ENCODE results near the gene INO80E. TPM values are rescaled to one million over a fixed set of nuclear protein-coding genes. Genes with fewer than 3 reads are reported as not detected.

The INO80E gene
- total and polyA plus RNA-seq, 2 of the 8 experiments (the other 6 are each of a cell fraction or from before 2014, with no cell fraction given), result 43.0 to 91.2 TPM

DNA sequence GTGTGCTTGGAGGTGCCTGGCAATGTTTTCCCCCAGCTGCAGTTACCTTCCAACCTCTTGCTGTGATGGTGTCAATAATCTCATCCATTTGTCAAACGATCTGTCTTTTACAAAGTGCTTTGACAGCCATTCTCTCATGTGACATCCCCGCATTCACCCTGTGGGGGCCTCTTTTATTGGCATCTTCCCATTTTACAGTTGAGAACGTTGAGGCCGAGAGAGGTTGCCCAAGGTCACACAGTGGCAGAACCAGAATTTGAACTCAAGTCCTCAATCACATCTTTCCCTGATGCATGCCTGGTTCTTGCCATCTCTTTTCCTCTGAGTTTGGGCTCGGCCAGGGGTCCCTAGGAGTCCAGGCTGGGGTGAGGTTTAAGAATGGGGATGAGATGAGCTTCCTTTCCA lies 20.9 kb upstream of the INO80E start:
- H2BK20ac ChIP-seq (ENCODE audit: low read length), result no peak overlapping the region
- peaks cover 7% of the 10 kb centered on the region; the same call in 1 of the 2 replicates for H3K23me2 ChIP-seq (ENCODE audit: low read depth, low read length)
- DNase-seq (ENCODE audit: low read depth in 1 of 2, low spot score in 2 of 2), result no peak
- H3K27ac ChIP-seq (ENCODE audit: low read depth, low read length), result no peak overlapping the region
- peaks cover 2 to 10% (median 9%) of the 10 kb centered on the region in 4 experiments for H3K27me3 ChIP-seq (replicated peaks in 1 of 4; ENCODE audit: control insufficient read depth in 3 of 4, extremely low read depth in 1 of 4, insufficient read depth in 3 of 4, low read length in 3 of 4)
- WGBS, 2 experiments (ENCODE audit: extremely low coverage in 1 of 2, insufficient coverage in 1 of 2, insufficient read length in 1 of 2, insufficient replicate concordance in 2 of 2, low coverage in 1 of 2, low lambda C conversion rate in 2 of 2, missing lambda C conversion rate in 1 of 2), result 80% methylated on average over 5 of the region's 5 CpGs; no CpG with 5 or more reads in 1 of the 2 experiments
- H2AK5ac ChIP-seq (ENCODE audit: low read depth, low read length), result no peak overlapping the region
- POLR2A ChIA-PET (ENCODE audit: partially characterized antibody), result interaction anchor here (0.8 to 2.7 kb wide), 7 partner anchors 18 to 56 kb away, joined by 3 to 23 read pairs (median 4); partner anchors contain the start of genes HIRIP3, INO80E, KCTD13 and TLCD3B
- H2BK12ac ChIP-seq (ENCODE audit: low read depth, low read length), result no peak overlapping the region
- H3K9me3 ChIP-seq (ENCODE audit: insufficient read depth in 2 of 2, low read depth in 1 of 2, low read length in 1 of 2), result peaks cover 11% of the 10 kb centered on the region in 2 experiments
- no peak overlapping the region for H3K23ac ChIP-seq (ENCODE audit: insufficient read length)
- peak overlapping the region in 1 of 4 experiments; percentile 8; a peak in 1 of 7 replicates for H3K9ac ChIP-seq (replicated peaks in 1 of 4; ENCODE audit: extremely low read depth in 1 of 4, low read depth in 3 of 4, low read length in 3 of 4)
- peaks cover 25% of the 10 kb centered on the region for H3K79me1 ChIP-seq (ENCODE audit: low read depth, low read length)
- H4K8ac ChIP-seq (ENCODE audit: extremely low read depth, insufficient read depth, low read length), result no peak overlapping the region
- H4K5ac ChIP-seq (ENCODE audit: insufficient read length, low read depth, low read length), result no peak overlapping the region
- H2AFZ ChIP-seq (ENCODE audit: low read length), result no peak overlapping the region
- H3K79me2 ChIP-seq (ENCODE audit: control insufficient read depth in 1 of 2, insufficient read depth in 2 of 2, low read length in 2 of 2), result peaks cover 9 to 34% of the 10 kb centered on the region in 2 experiments
- H2BK15ac ChIP-seq (ENCODE audit: low read length), result no peak overlapping the region
- H3K4me2 ChIP-seq (ENCODE audit: insufficient read depth in 1 of 2, low read depth in 2 of 2, low read length in 2 of 2), result peak overlapping the region; percentile 72 to 85
- no peak for FAIRE-seq
- H4K20me1 ChIP-seq (replicated peaks in 1 of 2; ENCODE audit: control insufficient read depth in 1 of 2, insufficient read depth in 2 of 2, low read length in 2 of 2), result peaks cover 4 to 18% of the 10 kb centered on the region in 2 experiments
- no peak overlapping the region for H3K14ac ChIP-seq (ENCODE audit: insufficient read length)
- H3K36me3 ChIP-seq (ENCODE audit: control insufficient read depth in 2 of 4, insufficient read depth in 4 of 4, low read length in 3 of 4), result peaks cover 10 to 35% (median 27%) of the 10 kb centered on the region in 4 experiments
- TF ChIP-seq JUND (IDR thresholded peaks at IDR 0.05; ENCODE audit: low read length), result no peak
- no peak for TF ChIP-seq EZH2 (IDR thresholded peaks at IDR 0.05; ENCODE audit: low read depth, low read length, severe bottlenecking)
- TF ChIP-seq KDM1A (IDR thresholded peaks at IDR 0.05; ENCODE audit: borderline replicate concordance, low read length), result peak; percentile 52; the same call in 1 of the 2 replicates
- no peak for TF ChIP-seq RXRA (IDR thresholded peaks at IDR 0.05; ENCODE audit: insufficient read depth, low read depth, low read length)
- H3K4me1 ChIP-seq (replicated peaks in 1 of 4; ENCODE audit: control insufficient read depth in 3 of 4, insufficient read depth in 4 of 4, low read length in 3 of 4), result peaks cover 4 to 20% (median 7%) of the 10 kb centered on the region in 4 experiments
- peak overlapping the region; percentile 80 to 90 (median 85); a peak in 7 of 8 replicates for H3K4me3 ChIP-seq (ENCODE audit: extremely low read depth in 1 of 4, insufficient read depth in 2 of 4, low read depth in 3 of 4, low read length in 4 of 4)
- H2BK120ac ChIP-seq (replicated peaks; ENCODE audit: low read depth, low read length), result no peak overlapping the region
- H3K56ac ChIP-seq (replicated peaks; ENCODE audit: insufficient read length, low read depth, low read length), result no peak overlapping the region
- no peak overlapping the region for H3K18ac ChIP-seq (ENCODE audit: extremely low read depth, low read length)
- no peak overlapping the region for H4K91ac ChIP-seq (replicated peaks; ENCODE audit: insufficient read length, low read length)
- H3K4ac ChIP-seq (replicated peaks; ENCODE audit: insufficient read length, low read depth, low read length), result no peak overlapping the region
- CTCF ChIA-PET (ENCODE audit: partially characterized antibody), result interaction anchor here (1.0 to 4.4 kb wide), 12 partner anchors 10 to 156 kb away, joined by 3 to 19 read pairs (median 4); partner anchors contain the start of gene TLCD3B
- no peak overlapping the region for H2BK5ac ChIP-seq (ENCODE audit: low read depth, low read length)
